Left renal pelvis (tissue), 4 donors: ENCODE measurements around the gene CNKSR2. TPM values are rescaled to one million over a fixed set of nuclear protein-coding genes. Genes with fewer than 3 reads are reported as not detected.

Source experiments
- DNase-seq, 4 donors: peaks; one replicate each; pipeline ENCODE4 v3.0.0-alpha.2; 2013; ENCODE audit warnings: low read depth in 4 of 4, low spot score in 3 of 4
- polyA plus RNA-seq, 4 donors: library from polyadenylated mRNA; unstranded; fragments of 120-200 nt; gene quantifications; one replicate each; pipeline ENCODE4 v1.2.1, GENCODE V29; 2013; ENCODE audit not compliant: insufficient read length in 4 of 4

The CNKSR2 gene
- polyA plus RNA-seq, 4 donors, result 1.4 to 3.4 (median 1.7) TPM

- DNase-seq, result no peak
Measured at GRCh38 chrX:21662761-21663160, 288.5 kb downstream of the CNKSR2 start.

- no peak for DNase-seq
Measured at GRCh38 chrX:21666252-21666651, 292.0 kb downstream of the CNKSR2 start.

GRCh38 chrX:21666679-21667078 lies 292.5 kb downstream of the CNKSR2 start:
- DNase-seq, result no peak

DNA sequence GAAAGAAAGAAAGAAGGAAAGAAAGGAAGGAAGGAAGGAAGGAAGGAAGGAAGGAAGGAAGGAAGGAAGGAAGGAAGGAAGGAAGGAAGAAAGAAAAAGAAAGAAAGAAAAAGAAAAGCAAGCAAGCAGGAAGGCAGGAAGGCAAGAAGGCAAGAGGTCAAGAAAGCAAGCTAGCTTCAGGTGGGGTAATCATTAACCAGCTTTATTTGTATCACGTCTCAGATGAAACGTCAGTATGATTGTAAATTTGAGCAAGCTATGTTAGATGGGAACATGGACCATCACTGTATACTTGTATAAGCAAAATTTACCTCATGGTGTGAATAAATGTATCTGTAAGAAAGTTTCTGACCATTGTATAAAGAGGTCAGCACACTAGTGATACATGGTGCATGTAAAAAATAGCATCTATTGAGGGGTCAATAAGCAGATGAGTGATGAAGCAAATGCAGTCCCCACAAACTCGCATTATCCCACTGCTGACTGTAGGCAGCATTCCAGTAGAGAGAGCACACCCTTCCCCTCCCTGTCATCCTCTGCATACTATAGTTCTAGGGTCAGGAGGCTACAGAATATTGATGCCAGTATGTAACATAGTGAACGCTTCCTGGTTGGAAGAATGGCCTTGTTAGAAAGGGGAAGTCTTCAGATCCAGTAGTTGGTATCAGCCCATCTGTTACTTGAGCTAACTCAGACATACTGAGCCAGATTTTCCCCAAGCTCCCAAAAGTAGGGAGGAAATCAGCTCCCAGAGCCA lies 300.4 kb downstream of the CNKSR2 start:
- no peak for DNase-seq

DNA sequence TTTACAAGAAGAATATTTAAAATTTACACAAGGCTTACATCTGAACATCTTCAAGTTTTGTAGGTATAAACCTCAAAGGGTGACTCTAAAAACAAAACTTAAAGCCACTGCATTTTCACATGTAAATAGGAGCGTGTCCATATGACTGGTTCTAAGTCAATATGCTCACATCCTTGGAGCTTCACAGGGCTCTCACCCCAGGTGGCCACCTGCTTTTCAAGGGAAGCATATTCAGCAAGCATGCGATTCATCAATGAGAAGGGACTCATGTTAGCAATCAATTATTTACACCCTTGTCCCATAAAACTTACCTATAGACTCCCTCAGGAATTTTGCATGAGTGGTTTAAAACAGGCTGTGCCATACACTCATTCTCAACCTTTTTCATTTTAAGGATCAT lies 301.7 kb downstream of the CNKSR2 start:
- no peak for DNase-seq

DNA sequence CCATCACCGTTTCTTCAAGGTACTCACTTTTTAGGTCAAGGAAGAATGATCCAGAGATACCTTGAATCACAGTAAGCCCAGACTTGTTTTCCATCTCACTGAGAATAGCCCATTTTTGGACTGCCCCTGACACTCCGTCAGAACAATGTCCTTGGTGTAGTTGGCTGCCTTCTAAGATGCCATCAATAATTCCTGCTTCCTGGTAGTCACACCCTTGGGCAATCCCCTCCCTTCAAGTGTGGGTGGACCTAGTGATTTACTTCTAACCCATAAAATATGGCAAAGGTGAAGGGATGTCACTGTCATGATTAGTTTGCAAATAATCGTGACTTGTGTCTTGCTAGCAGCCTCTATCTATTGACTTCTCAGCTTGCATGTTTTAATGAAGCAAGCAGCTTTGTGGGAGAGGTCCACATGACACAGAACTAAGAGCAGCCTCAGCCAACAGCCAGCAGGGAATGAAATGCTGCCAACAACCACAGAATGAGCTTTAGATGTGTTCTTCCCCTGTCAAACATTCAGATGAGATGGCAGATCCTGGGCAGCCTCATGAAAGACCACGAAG lies 303.9 kb downstream of the CNKSR2 start:
- no peak for DNase-seq

- no peak for DNase-seq
Measured at GRCh38 chrX:21683941-21684340, 309.7 kb downstream of the CNKSR2 start.

DNA sequence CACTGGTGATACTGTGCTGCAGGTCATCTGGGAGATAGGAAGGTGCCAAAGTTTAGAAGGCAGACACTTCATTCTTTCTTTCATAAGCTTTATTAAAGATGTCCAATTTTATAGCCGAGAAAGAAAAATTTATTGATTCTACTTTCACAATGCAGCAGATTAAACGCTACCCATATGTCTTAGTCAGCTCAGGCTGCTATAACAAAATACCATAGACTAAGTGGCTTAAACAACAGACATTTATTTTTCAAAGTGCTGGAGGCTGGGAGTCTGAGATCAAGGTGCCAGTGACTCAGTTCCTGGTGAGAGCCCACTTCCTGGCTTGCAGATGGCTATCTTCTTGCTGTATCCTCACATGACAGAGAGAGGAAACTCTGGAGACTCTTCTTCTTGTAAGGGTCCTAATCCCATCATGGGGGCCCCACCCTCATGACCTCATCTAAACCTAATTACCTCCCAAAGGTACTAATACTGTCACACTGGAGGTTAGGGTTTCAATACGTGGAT lies 317.3 kb downstream of the CNKSR2 start:
- DNase-seq, result no peak

GRCh38 chrX:21698272-21698671 lies 324.1 kb downstream of the CNKSR2 start:
- no peak for DNase-seq

- no peak for DNase-seq
Measured at GRCh38 chrX:21699136-21699535, 324.9 kb downstream of the CNKSR2 start.

DNA sequence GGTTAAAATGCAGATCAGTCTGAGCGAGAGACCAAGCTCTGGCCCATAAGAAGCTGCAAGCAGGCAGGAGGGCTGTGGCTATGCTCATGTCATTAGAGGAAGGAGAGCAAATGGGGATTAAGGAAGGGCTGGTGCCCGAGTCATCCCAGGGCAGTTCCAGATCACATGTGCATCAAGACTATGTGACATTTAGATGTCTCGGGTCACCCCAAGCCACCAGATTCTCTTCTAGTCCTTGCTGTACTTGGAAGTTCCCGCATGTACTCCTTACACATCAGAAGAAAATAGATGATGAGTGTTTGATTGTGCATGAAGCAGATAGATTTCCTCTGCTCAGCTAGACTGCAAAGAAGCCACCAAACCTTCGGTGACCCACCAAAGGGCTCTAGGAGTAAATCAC lies 326.1 kb downstream of the CNKSR2 start:
- DNase-seq, result no peak

DNA sequence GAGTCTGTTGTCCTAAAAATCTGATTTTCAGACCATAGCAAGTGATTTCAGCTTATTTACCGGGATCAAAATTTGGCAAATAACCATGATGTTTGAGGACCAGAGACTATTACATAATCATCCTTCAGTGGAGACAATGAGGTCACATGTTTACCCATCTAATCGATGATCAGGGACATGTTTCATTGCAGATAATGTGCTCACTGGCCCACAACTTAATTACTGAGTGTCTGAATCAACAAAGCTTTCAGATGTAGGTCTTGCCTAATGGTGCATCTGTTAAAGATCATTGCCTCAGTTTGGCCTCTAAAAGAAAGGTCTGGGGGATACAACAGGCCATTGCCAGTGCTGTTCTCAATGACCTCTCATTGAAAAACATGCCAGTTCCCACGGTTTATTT lies 326.7 kb downstream of the CNKSR2 start:
- no peak for DNase-seq

DNA sequence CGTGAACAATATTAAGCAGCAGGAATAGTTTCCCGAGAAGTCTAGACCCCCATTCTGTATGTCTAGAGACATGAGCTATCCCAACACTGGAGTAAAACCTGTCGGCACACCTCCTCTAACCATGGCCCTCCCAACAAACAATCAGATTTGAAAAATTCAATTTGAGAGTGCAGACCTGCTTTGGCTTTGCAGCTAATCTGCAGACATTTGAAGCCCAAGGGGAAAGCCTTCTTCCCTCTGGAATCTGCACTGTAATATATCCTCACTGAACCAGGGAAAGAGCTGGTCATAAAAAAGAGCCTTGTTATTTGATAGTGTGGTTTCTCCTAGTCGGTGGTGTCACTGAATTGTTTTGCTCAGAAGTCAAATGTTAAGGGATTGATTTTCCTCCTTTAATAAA lies 328.5 kb downstream of the CNKSR2 start:
- no peak for DNase-seq
